PFSK-1 (cell line): ENCODE results near the gene PCDHA11.
"Not testable (repeated sequence)": the region's sequence is repeated elsewhere in the genome, so short reads cannot be mapped to it uniquely, and the experiment has no call there.

Experiments used
- POLR2AphosphoS5 ChIP-seq: IDR thresholded peaks from 2 replicates; pipeline ENCODE4 v1.6.1; 2012; ENCODE audit warnings: low read depth, mild to moderate bottlenecking, control low read depth, low read length, moderate library complexity
- SIN3A ChIP-seq: IDR thresholded peaks from 2 replicates; pipeline ENCODE4 v1.6.1; 2012; ENCODE audit warnings: mild to moderate bottlenecking, low read length, moderate library complexity, borderline replicate concordance; ENCODE audit not compliant: insufficient read depth
- TAF1 ChIP-seq: IDR thresholded peaks from 2 replicates; pipeline ENCODE4 v1.6.1; 2012; ENCODE audit warnings: low read length, control low read depth, borderline replicate concordance; ENCODE audit not compliant: insufficient read depth
- TF ChIP-seq, protein P1 (sequence below), 2 experiments: IDR thresholded peaks; 2 replicates each; pipeline versions ENCODE4 v1.6.1 to v1.8.0; 2011 to 2012; ENCODE audit warnings: low read depth in 2 of 2, low read length in 2 of 2, control low read depth in 1 of 2, inconsistent platforms in 1 of 2, mild to moderate bottlenecking in 1 of 2, moderate library complexity in 1 of 2; ENCODE audit not compliant: insufficient read depth in 1 of 2

DNA sequence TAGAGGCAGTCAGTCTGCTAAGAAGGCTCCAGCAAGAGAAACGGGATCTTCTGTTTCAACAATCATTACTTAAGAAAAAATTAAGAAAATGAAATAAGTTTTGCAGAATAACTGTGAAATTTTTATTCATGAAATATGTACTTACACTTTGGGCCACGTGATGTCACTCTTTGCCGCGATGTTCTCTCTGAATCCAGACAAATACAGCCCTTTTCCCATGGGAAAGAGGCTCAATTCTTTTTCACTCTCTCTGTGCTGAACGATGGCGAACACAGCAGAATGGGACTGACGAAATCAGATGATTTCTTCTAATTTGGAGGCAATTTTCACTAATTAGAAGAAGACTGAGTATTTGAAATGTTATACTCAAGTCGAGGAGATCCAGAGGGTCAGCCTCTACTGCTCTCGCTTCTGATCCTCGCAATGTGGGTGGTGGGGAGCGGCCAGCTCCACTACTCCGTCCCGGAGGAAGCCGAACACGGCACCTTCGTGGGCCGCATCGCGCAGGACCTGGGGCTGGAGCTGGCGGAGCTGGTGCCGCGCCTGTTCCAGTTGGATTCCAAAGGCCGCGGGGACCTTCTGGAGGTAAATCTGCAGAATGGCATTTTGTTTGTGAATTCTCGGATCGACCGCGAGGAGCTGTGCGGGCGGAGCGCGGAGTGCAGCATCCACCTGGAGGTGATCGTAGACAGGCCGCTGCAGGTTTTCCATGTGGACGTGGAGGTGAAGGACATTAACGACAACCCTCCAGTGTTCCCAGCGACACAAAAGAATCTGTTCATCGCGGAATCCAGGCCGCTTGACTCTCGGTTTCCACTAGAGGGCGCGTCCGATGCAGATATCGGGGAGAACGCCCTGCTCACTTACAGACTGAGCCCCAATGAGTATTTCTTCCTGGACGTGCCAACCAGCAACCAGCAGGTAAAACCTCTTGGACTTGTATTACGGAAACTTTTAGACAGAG, 20.3 kb upstream of the PCDHA11 start, which contains the start of gene PCDHA9:
- TF ChIP-seq POLR2AphosphoS5, TAF1, SIN3A: not testable (repeated sequence)
- TF ChIP-seq, protein P1, sequence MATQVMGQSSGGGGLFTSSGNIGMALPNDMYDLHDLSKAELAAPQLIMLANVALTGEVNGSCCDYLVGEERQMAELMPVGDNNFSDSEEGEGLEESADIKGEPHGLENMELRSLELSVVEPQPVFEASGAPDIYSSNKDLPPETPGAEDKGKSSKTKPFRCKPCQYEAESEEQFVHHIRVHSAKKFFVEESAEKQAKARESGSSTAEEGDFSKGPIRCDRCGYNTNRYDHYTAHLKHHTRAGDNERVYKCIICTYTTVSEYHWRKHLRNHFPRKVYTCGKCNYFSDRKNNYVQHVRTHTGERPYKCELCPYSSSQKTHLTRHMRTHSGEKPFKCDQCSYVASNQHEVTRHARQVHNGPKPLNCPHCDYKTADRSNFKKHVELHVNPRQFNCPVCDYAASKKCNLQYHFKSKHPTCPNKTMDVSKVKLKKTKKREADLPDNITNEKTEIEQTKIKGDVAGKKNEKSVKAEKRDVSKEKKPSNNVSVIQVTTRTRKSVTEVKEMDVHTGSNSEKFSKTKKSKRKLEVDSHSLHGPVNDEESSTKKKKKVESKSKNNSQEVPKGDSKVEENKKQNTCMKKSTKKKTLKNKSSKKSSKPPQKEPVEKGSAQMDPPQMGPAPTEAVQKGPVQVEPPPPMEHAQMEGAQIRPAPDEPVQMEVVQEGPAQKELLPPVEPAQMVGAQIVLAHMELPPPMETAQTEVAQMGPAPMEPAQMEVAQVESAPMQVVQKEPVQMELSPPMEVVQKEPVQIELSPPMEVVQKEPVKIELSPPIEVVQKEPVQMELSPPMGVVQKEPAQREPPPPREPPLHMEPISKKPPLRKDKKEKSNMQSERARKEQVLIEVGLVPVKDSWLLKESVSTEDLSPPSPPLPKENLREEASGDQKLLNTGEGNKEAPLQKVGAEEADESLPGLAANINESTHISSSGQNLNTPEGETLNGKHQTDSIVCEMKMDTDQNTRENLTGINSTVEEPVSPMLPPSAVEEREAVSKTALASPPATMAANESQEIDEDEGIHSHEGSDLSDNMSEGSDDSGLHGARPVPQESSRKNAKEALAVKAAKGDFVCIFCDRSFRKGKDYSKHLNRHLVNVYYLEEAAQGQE (IDR thresholded peaks at IDR 0.05; ENCODE audit: insufficient read depth in 1 of 2, low read depth in 2 of 2, low read length in 2 of 2), result not testable (repeated sequence)
